ENCODE results near the gene PYGB. TPM values are rescaled to one million over a fixed set of nuclear protein-coding genes. Genes with fewer than 3 reads are reported as not detected.
A peak's percentile ranks its signal among the peaks of the same experiment; 100 is the strongest.
"Not testable (repeated sequence)": the region's sequence is repeated elsewhere in the genome, so short reads cannot be mapped to it uniquely, and the experiment has no call there.

PYGB gene
- total RNA-seq, 4 donors from 2014 or later: 83.2 to 141 (median 94.6) TPM

GRCh38 chr20:25237610-25238318, 10.1 kb upstream of the PYGB start:
- no peak for DNase-seq
- intact Hi-C loops (cut with DNase I): loop anchor here (10.0 kb wide), 1 partner anchor 57 kb away; no protein-coding TSS in a partner anchor

GRCh38 chr20:25238319-25239037, 9.4 kb upstream of the PYGB start:
- WGBS, 2 donors: 85 to 94% methylated on average over 12 of the region's 12 CpGs
- Histone ChIP-seq H3K4me3 (replicated peaks in 1 of 3) (no peak overlapping the region), H3K9me3 (no peaks in the 10 kb centered on the region), H3K4me1 (peaks cover 4 to 27% of the 10 kb centered on the region in 2 donors), H3K27ac (peak overlapping the region in 1 of 3 donors; percentile 49), H3K36me3 (no peaks in the 10 kb centered on the region), H3K27me3 (no peaks in the 10 kb centered on the region)
- TF ChIP-seq POLR2A (IDR thresholded peaks at IDR 0.05) (no peak), CTCF (IDR thresholded peaks at IDR 0.05) (no peak)
- DNase-seq: no peak
- intact Hi-C loops (cut with DNase I): loop anchor here (10.0 kb wide), 1 partner anchor 56 kb away; no protein-coding TSS in a partner anchor

More at GRCh38 chr20:25237610-25238318, 10.1 kb upstream of the PYGB start:
- Histone ChIP-seq H3K4me3 (replicated peaks in 1 of 3) (no peak overlapping the region), H3K27ac (peak overlapping the region in 1 of 3 donors; percentile 49), H3K27me3 (no peaks in the 10 kb centered on the region), H3K4me1 (peaks cover 11 to 33% of the 10 kb centered on the region in 2 donors), H3K9me3 (no peaks in the 10 kb centered on the region), H3K36me3 (no peaks in the 10 kb centered on the region)
- TF ChIP-seq POLR2A (IDR thresholded peaks at IDR 0.05): no peak
- WGBS, 2 donors: 44 to 65% methylated on average over 7 to 10 of the region's 10 CpGs

GRCh38 chr20:25239387-25240370, 8.2 kb upstream of the PYGB start:
- WGBS, 2 donors: 88 to 94% methylated on average over 15 to 17 of the region's 19 CpGs
- no peaks in the 10 kb centered on the region for H3K36me3 ChIP-seq
- TF ChIP-seq CTCF (IDR thresholded peaks at IDR 0.05) (no peak), POLR2A (IDR thresholded peaks at IDR 0.05) (no peak)
- H3K4me3 ChIP-seq (replicated peaks in 1 of 3): no peak overlapping the region
- no peak overlapping the region for H3K27ac ChIP-seq
- peaks cover 0 to 17% of the 10 kb centered on the region in 2 donors for H3K4me1 ChIP-seq
- no peak for DNase-seq
- H3K9me3 ChIP-seq: no peaks in the 10 kb centered on the region
- H3K27me3 ChIP-seq: no peaks in the 10 kb centered on the region
- intact Hi-C loops (cut with DNase I): loop anchor here (2.0 to 10.0 kb wide), 2 partner anchors 55 to 71 kb away; no protein-coding TSS in a partner anchor

- DNase-seq; H3K27ac ChIP-seq; H3K9me3 ChIP-seq; H3K27me3 ChIP-seq; H3K36me3 ChIP-seq; H3K4me3 ChIP-seq (replicated peaks in 1 of 3): not testable (repeated sequence)
- intact Hi-C loops (cut with DNase I): loop anchor here (2.0 kb wide), 1 partner anchor 70 kb away; no protein-coding TSS in a partner anchor
- peaks cover 0 to 17% of the 10 kb centered on the region in 2 donors for H3K4me1 ChIP-seq
- WGBS, 2 donors: 62 to 70% methylated on average over 9 of the region's 9 CpGs
Measured at GRCh38 chr20:25240851-25241658, 6.8 kb upstream of the PYGB start.

GRCh38 chr20:25241659-25241955, 6.3 kb upstream of the PYGB start:
- DNase-seq; H3K36me3 ChIP-seq; H3K4me3 ChIP-seq (replicated peaks in 1 of 3); H3K9me3 ChIP-seq; H3K27me3 ChIP-seq; H3K27ac ChIP-seq: not testable (repeated sequence)
- intact Hi-C loops (cut with DNase I): loop anchor here (2.0 kb wide), 1 partner anchor 69 kb away; no protein-coding TSS in a partner anchor
- H3K4me1 ChIP-seq: peaks cover 0 to 17% of the 10 kb centered on the region in 2 donors
- WGBS, 2 donors: 48 to 61% methylated on average over 4 of the region's 4 CpGs

Measured in thyroid gland (tissue), 4 donors.